GM23248 (cell line): ENCODE results near the gene CFAP20DC. TPM values are rescaled to one million over a fixed set of nuclear protein-coding genes. Genes with fewer than 3 reads are reported as not detected.
"Not testable (repeated sequence)": the region's sequence is repeated elsewhere in the genome, so short reads cannot be mapped to it uniquely, and the experiment has no call there.

ENCODE experiments used
- DNase-seq: peaks from one replicate; pipeline ENCODE4 v3.0.0-alpha.2; 2015
- H2AFZ ChIP-seq: fragments of 200-600 bp; sonication (generic); 2 replicates; pipeline ENCODE4 v1.6.1; 2016; ENCODE audit warnings: antibody characterized with exemption
- H3F3A ChIP-seq: fragments of 200-600 bp; sonication (generic); 2 replicates; pipeline ENCODE4 v1.6.1; 2016; ENCODE audit warnings: mild to moderate bottlenecking, antibody characterized with exemption, mixed run types; ENCODE audit not compliant: insufficient read depth
- H3K27ac ChIP-seq: fragments of 200-600 bp; sonication (generic); 2 replicates; pipeline ENCODE4 v1.5.1; 2016; ENCODE audit warnings: mild to moderate bottlenecking
- H3K27me3 ChIP-seq: fragments of 200-600 bp; sonication (generic); replicated peaks from 2 replicates; pipeline ENCODE4 v1.6.1; 2016; ENCODE audit warnings: mild to moderate bottlenecking; ENCODE audit not compliant: insufficient read depth
- H3K36me3 ChIP-seq: fragments of 200-600 bp; sonication (generic); 2 replicates; pipeline ENCODE4 v1.6.1; 2016; ENCODE audit warnings: low read depth, mild to moderate bottlenecking
- H3K4me1 ChIP-seq: fragments of 200-600 bp; sonication (generic); 2 replicates; pipeline ENCODE4 v1.6.1; 2016; ENCODE audit warnings: mild to moderate bottlenecking; ENCODE audit not compliant: insufficient read depth
- H3K4me2 ChIP-seq: fragments of 200-600 bp; sonication (generic); one replicate; pipeline ENCODE4 v1.6.1; 2016; ENCODE audit warnings: mild to moderate bottlenecking; ENCODE audit not compliant: unreplicated experiment
- H3K4me3 ChIP-seq: fragments of 200-600 bp; sonication (generic); 2 replicates; pipeline ENCODE4 v1.5.1; 2016; ENCODE audit warnings: mild to moderate bottlenecking
- H3K79me2 ChIP-seq: fragments of 200-600 bp; sonication (generic); 2 replicates; pipeline ENCODE4 v1.6.1; 2016; ENCODE audit warnings: mild to moderate bottlenecking; ENCODE audit not compliant: insufficient read depth
- H3K9ac ChIP-seq: fragments of 200-600 bp; sonication (generic); 2 replicates; pipeline ENCODE4 v1.6.1; 2016; ENCODE audit warnings: mild to moderate bottlenecking
- H3K9me2 ChIP-seq: fragments of 200-600 bp; sonication (generic); 2 replicates; pipeline ENCODE4 v1.6.1; 2016; ENCODE audit warnings: mixed run types, mild to moderate bottlenecking, moderate library complexity; ENCODE audit not compliant: insufficient read depth
- H3K9me3 ChIP-seq: fragments of 200-600 bp; sonication (generic); one replicate; pipeline ENCODE4 v1.6.1; 2017; ENCODE audit warnings: low read depth
- H4K20me1 ChIP-seq: fragments of 200-600 bp; sonication (generic); 2 replicates; pipeline ENCODE4 v1.6.0; 2016; ENCODE audit not compliant: insufficient read depth
- EZH2 ChIP-seq: fragments of 200-600 bp; sonication (generic); IDR thresholded peaks from 2 replicates; pipeline ENCODE4 v1.6.1; 2018; ENCODE audit warnings: antibody characterized with exemption, mild to moderate bottlenecking; ENCODE audit not compliant: insufficient read depth, poor library complexity, severe bottlenecking
- EZH2phosphoT487 ChIP-seq: fragments of 200-600 bp; sonication (generic); IDR thresholded peaks from 2 replicates; pipeline ENCODE4 v1.6.1; 2018; ENCODE audit warnings: antibody characterized with exemption, moderate library complexity, mild to moderate bottlenecking, low read depth; ENCODE audit not compliant: insufficient read depth
- WGBS, 2 experiments: methylation state at CpG; one replicate each; pipeline ENCODE4 v1.1.6; 2015 to 2017; ENCODE audit warnings: low lambda C conversion rate in 2 of 2, low coverage in 1 of 2; ENCODE audit errors: missing lambda C conversion rate in 2 of 2; 5-methylcytosine and 5-hydroxymethylcytosine counted together
- in situ Hi-C: fragments of 300-500 bp; cut with MboI; formaldehyde crosslinking; loops from 2 replicates; pipeline ENCODE4 v1.15.0; 2020
- polyA plus RNA-seq: library from polyadenylated mRNA; unstranded; fragments of >200 nt; fragmentation: Nextera tagmentation; extraction: Ambion mirVana; gene quantifications from 2 replicates; pipeline ENCODE4 v1.2.1, GENCODE V29; 2016
- total RNA-seq: library from RNA; depleted of rRNA; stranded (reverse); fragments of >200 nt; shearing (Covaris generic); gene quantifications from 2 replicates; pipeline ENCODE4 v1.2.3, GENCODE V29; 2014

Gene CFAP20DC
- total and polyA plus RNA-seq, 2 experiments from 2014 or later = 1.9 to 2.9 TPM

GRCh38 chr3:58708116-58708791 is 341.6 kb downstream of the CFAP20DC start:
- Histone ChIP-seq H3K36me3 (no peaks in the 10 kb centered on the region), H2AFZ (no peak overlapping the region), H3K4me1 (no peaks in the 10 kb centered on the region), H3K4me2 (no peak overlapping the region), H3K9ac (no peak overlapping the region), H3F3A (no peaks in the 10 kb centered on the region), H3K79me2 (no peaks in the 10 kb centered on the region), H3K27ac (no peak overlapping the region), H3K9me2 (no peaks in the 10 kb centered on the region), H3K9me3 (no peaks in the 10 kb centered on the region), H3K27me3 (no peaks in the 10 kb centered on the region), H4K20me1 (no peaks in the 10 kb centered on the region), H3K4me3 (no peak overlapping the region)
- in situ Hi-C loops = no loop called here
- WGBS, 2 experiments = 15 to 22% methylated on average over 3 of the region's 3 CpGs
- DNase-seq = no peak
- TF ChIP-seq EZH2phosphoT487 = no peak
- TF ChIP-seq EZH2 = no peak

- DNase-seq = no peak
- H2AFZ ChIP-seq = no peak overlapping the region
- in situ Hi-C loops = no loop called here
- no peaks in the 10 kb centered on the region for H3K9me3 ChIP-seq
- TF ChIP-seq EZH2phosphoT487 (no peak), EZH2 (no peak)
- H3K27ac ChIP-seq = no peak overlapping the region
- no peaks in the 10 kb centered on the region for H3K27me3 ChIP-seq
- no peaks in the 10 kb centered on the region for H4K20me1 ChIP-seq
- no peak overlapping the region for H3K4me3 ChIP-seq
- no peaks in the 10 kb centered on the region for H3K79me2 ChIP-seq
- no peaks in the 10 kb centered on the region for H3K36me3 ChIP-seq
- H3K9ac ChIP-seq = no peak overlapping the region
- no peaks in the 10 kb centered on the region for H3K4me1 ChIP-seq
- H3K4me2 ChIP-seq = no peak overlapping the region
- no peaks in the 10 kb centered on the region for H3K9me2 ChIP-seq
- H3F3A ChIP-seq = no peaks in the 10 kb centered on the region
- WGBS, 2 experiments = 25 to 26% methylated on average over 3 of the region's 3 CpGs
These were observed 342.4 kb downstream of the CFAP20DC start for GRCh38 chr3:58707390-58707930.

- H3K9me2 ChIP-seq = no peaks in the 10 kb centered on the region
- H4K20me1 ChIP-seq = no peaks in the 10 kb centered on the region
- H3K36me3 ChIP-seq = no peaks in the 10 kb centered on the region
- in situ Hi-C loops = no loop called here
- no peak for TF ChIP-seq EZH2phosphoT487
- TF ChIP-seq EZH2 = no peak
- H3K4me1 ChIP-seq = no peaks in the 10 kb centered on the region
- no peaks in the 10 kb centered on the region for H3K9me3 ChIP-seq
- H3K4me2 ChIP-seq = no peak overlapping the region
- no peak overlapping the region for H3K4me3 ChIP-seq
- H3K9ac ChIP-seq = no peak overlapping the region
- DNase-seq = no peak
- H3K27me3 ChIP-seq = 0 out of 2 replicates have a peak, but pooled peaks cover 2% of the 10 kb centered on the region
- no peak overlapping the region for H2AFZ ChIP-seq
- no peak overlapping the region for H3K27ac ChIP-seq
- H3F3A ChIP-seq = no peaks in the 10 kb centered on the region
- WGBS, 2 experiments = 49 to 60% methylated on average over 2 of the region's 2 CpGs
- no peaks in the 10 kb centered on the region for H3K79me2 ChIP-seq
These were observed 343.2 kb downstream of the CFAP20DC start for GRCh38 chr3:58706395-58707167.

GRCh38 chr3:58704745-58705144 is 345.1 kb downstream of the CFAP20DC start:
- Histone ChIP-seq H2AFZ (no peak overlapping the region), H3K9me3 (no peaks in the 10 kb centered on the region), H4K20me1 (no peaks in the 10 kb centered on the region), H3K27ac (no peak overlapping the region), H3K4me1 (no peaks in the 10 kb centered on the region), H3F3A (no peaks in the 10 kb centered on the region), H3K4me2 (no peak overlapping the region), H3K36me3 (no peaks in the 10 kb centered on the region), H3K4me3 (no peak overlapping the region), H3K79me2 (no peaks in the 10 kb centered on the region), H3K9ac (no peak overlapping the region), H3K27me3 (0 out of 2 replicates have a peak, but pooled peaks cover 8% of the 10 kb centered on the region), H3K9me2 (no peaks in the 10 kb centered on the region)
- in situ Hi-C loops = no loop called here
- no peak for DNase-seq
- 27 to 30% methylated on average over 2 of the region's 2 CpGs for WGBS, 2 experiments
- TF ChIP-seq EZH2phosphoT487 (no peak), EZH2 (no peak)

- WGBS, 2 experiments = 67% methylated on average over 2 of the region's 2 CpGs
- H3K9me2 ChIP-seq = not testable (repeated sequence)
These were observed 345.5 kb downstream of the CFAP20DC start for GRCh38 chr3:58704304-58704703.

More at GRCh38 chr3:58704304-58704703, 345.5 kb downstream of the CFAP20DC start:
- H4K20me1 ChIP-seq, H3K27me3 ChIP-seq, H3F3A ChIP-seq, H3K4me1 ChIP-seq, DNase-seq, H3K9me3 ChIP-seq, H3K4me3 ChIP-seq, H3K79me2 ChIP-seq, H3K27ac ChIP-seq, in situ Hi-C loops, H3K9ac ChIP-seq, H3K36me3 ChIP-seq, H3K4me2 ChIP-seq, H2AFZ ChIP-seq: not testable (repeated sequence)
